NCI-H2107 treated with DMSO at 0.1 percent for 48 hours (cell line): ENCODE data around the gene KIAA1328.
"Not testable (repeated sequence)": the region's sequence is repeated elsewhere in the genome, so short reads cannot be mapped to it uniquely, and the experiment has no call there.

Experiments used
- DNase-seq: peaks from one replicate; lab custom pipeline; 2025; ENCODE audit not compliant: unreplicated experiment; lab: John Stamatoyannopoulos, UW

KIAA1328 gene

GRCh38 chr18:36879796-36880195 is 50.9 kb downstream of the KIAA1328 start:
- not testable (repeated sequence) for DNase-seq

- DNase-seq: no peak
Observed at GRCh38 chr18:36885981-36886380, 57.1 kb downstream of the KIAA1328 start.

- DNase-seq: no peak
Observed at GRCh38 chr18:36887114-36887513, 58.2 kb downstream of the KIAA1328 start.

- no peak for DNase-seq
Observed at GRCh38 chr18:36887864-36888263, 58.9 kb downstream of the KIAA1328 start.

GRCh38 chr18:36888778-36889177 is 59.9 kb downstream of the KIAA1328 start:
- no peak for DNase-seq

GRCh38 chr18:36889321-36889720 is 60.4 kb downstream of the KIAA1328 start:
- DNase-seq: no peak

- no peak for DNase-seq
Observed at GRCh38 chr18:36889742-36890141, 60.8 kb downstream of the KIAA1328 start.

- no peak for DNase-seq
Observed at GRCh38 chr18:36890598-36890997, 61.7 kb downstream of the KIAA1328 start.

GRCh38 chr18:36893227-36893626 is 64.3 kb downstream of the KIAA1328 start:
- DNase-seq: no peak

GRCh38 chr18:36895606-36896005 is 66.7 kb downstream of the KIAA1328 start:
- no peak for DNase-seq

GRCh38 chr18:36897253-36897652 is 68.3 kb downstream of the KIAA1328 start:
- no peak for DNase-seq

- no peak for DNase-seq
Observed at GRCh38 chr18:36899289-36899688, 70.4 kb downstream of the KIAA1328 start.

GRCh38 chr18:36900466-36900865 is 71.5 kb downstream of the KIAA1328 start:
- no peak for DNase-seq

GRCh38 chr18:36901277-36901701 is 72.4 kb downstream of the KIAA1328 start:
- no peak for DNase-seq

- DNase-seq: no peak
Observed at GRCh38 chr18:36903215-36903928, 74.4 kb downstream of the KIAA1328 start.

- no peak for DNase-seq
Observed at GRCh38 chr18:36905571-36905970, 76.6 kb downstream of the KIAA1328 start.

- not testable (repeated sequence) for DNase-seq
Observed at GRCh38 chr18:36909282-36909681, 80.4 kb downstream of the KIAA1328 start.

GRCh38 chr18:36912887-36913286 is 84.0 kb downstream of the KIAA1328 start:
- no peak for DNase-seq

- no peak for DNase-seq
Observed at GRCh38 chr18:36917907-36918306, 89.0 kb downstream of the KIAA1328 start.

- no peak for DNase-seq
Observed at GRCh38 chr18:36929601-36930000, 100.7 kb downstream of the KIAA1328 start.

GRCh38 chr18:36931106-36931505 is 102.2 kb downstream of the KIAA1328 start:
- DNase-seq: no peak

GRCh38 chr18:36933552-36933951 is 104.6 kb downstream of the KIAA1328 start:
- no peak for DNase-seq

GRCh38 chr18:36934884-36935283 is 106.0 kb downstream of the KIAA1328 start:
- no peak for DNase-seq
